ENCODE results near the gene KRT86.

GRCh38 chr12:52277486-52278245 is 3.2 kb downstream of the KRT86 start:
- TF ChIP-seq, protein P1, sequence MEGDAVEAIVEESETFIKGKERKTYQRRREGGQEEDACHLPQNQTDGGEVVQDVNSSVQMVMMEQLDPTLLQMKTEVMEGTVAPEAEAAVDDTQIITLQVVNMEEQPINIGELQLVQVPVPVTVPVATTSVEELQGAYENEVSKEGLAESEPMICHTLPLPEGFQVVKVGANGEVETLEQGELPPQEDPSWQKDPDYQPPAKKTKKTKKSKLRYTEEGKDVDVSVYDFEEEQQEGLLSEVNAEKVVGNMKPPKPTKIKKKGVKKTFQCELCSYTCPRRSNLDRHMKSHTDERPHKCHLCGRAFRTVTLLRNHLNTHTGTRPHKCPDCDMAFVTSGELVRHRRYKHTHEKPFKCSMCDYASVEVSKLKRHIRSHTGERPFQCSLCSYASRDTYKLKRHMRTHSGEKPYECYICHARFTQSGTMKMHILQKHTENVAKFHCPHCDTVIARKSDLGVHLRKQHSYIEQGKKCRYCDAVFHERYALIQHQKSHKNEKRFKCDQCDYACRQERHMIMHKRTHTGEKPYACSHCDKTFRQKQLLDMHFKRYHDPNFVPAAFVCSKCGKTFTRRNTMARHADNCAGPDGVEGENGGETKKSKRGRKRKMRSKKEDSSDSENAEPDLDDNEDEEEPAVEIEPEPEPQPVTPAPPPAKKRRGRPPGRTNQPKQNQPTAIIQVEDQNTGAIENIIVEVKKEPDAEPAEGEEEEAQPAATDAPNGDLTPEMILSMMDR (IDR thresholded peaks at IDR 0.05): no peak
- no peak for TF ChIP-seq POLR2A (IDR thresholded peaks at IDR 0.05; ENCODE audit: low read length)
- TF ChIP-seq EHF (CRISPR knock-in tag; IDR thresholded peaks at IDR 0.05): peak; percentile 69; the same call in 1 of the 2 replicates
- TF ChIP-seq, protein P2, sequence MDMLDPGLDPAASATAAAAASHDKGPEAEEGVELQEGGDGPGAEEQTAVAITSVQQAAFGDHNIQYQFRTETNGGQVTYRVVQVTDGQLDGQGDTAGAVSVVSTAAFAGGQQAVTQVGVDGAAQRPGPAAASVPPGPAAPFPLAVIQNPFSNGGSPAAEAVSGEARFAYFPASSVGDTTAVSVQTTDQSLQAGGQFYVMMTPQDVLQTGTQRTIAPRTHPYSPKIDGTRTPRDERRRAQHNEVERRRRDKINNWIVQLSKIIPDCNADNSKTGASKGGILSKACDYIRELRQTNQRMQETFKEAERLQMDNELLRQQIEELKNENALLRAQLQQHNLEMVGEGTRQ (IDR thresholded peaks at IDR 0.05): no peak
- TF ChIP-seq SMC3 (IDR thresholded peaks at IDR 0.05): no peak
- TF ChIP-seq RFX5 (IDR thresholded peaks at IDR 0.05): no peak
- no peak for TF ChIP-seq CHD4 (IDR thresholded peaks at IDR 0.05; ENCODE audit: borderline replicate concordance)
- no peak for TF ChIP-seq MYC (IDR thresholded peaks at IDR 0.05; ENCODE audit: borderline replicate concordance, low read length)
- no peak; the same call in 1 of the 2 replicates for TF ChIP-seq MAX (IDR thresholded peaks at IDR 0.05)
- TF ChIP-seq HDAC2 (IDR thresholded peaks at IDR 0.05): no peak
- no peak for TF ChIP-seq POLR2AphosphoS2 (conservative IDR thresholded peaks at IDR 0.05; ENCODE audit: low read length)
- no peak for TF ChIP-seq RNF2 (IDR thresholded peaks at IDR 0.05; ENCODE audit: borderline replicate concordance, low read depth)
